WERI-Rb-1 (cell line): ENCODE results near the gene BCAP31.

Experiments
- DNase-seq: peaks from one replicate; pipeline ENCODE4 v3.0.0-alpha.2; 2020
- H3K27ac ChIP-seq: fragments of 250-450 bp; sonication (Bioruptor Pico); 2 replicates; pipeline ENCODE4 v1.5.1; 2020; ENCODE audit warnings: mild to moderate bottlenecking, moderate library complexity
- H3K27me3 ChIP-seq: fragments of 250-450 bp; sonication (Bioruptor Pico); 2 replicates; pipeline ENCODE4 v1.5.1; 2021; ENCODE audit warnings: mild to moderate bottlenecking, low read depth, moderate library complexity; ENCODE audit not compliant: insufficient read depth, severe bottlenecking
- H3K36me3 ChIP-seq: fragments of 250-450 bp; sonication (Bioruptor Pico); 2 replicates; pipeline ENCODE4 v1.5.1; 2020; ENCODE audit warnings: mild to moderate bottlenecking, moderate library complexity
- H3K4me3 ChIP-seq: 2 replicates; pipeline ENCODE4 v1.5.1; 2011; ENCODE audit warnings: low read depth, mild to moderate bottlenecking, control low read depth, low read length
- H3K9me3 ChIP-seq: fragments of 250-450 bp; sonication (Bioruptor Pico); 2 replicates; pipeline ENCODE4 v1.5.1; 2021; ENCODE audit warnings: mild to moderate bottlenecking, moderate library complexity; ENCODE audit not compliant: severe bottlenecking
- TF ChIP-seq, protein P1 (sequence below): IDR thresholded peaks from 2 replicates; pipeline ENCODE4 v1.5.1; 2011; ENCODE audit warnings: low read depth, mild to moderate bottlenecking, control low read depth, inconsistent platforms, low read length

Gene BCAP31

DNA sequence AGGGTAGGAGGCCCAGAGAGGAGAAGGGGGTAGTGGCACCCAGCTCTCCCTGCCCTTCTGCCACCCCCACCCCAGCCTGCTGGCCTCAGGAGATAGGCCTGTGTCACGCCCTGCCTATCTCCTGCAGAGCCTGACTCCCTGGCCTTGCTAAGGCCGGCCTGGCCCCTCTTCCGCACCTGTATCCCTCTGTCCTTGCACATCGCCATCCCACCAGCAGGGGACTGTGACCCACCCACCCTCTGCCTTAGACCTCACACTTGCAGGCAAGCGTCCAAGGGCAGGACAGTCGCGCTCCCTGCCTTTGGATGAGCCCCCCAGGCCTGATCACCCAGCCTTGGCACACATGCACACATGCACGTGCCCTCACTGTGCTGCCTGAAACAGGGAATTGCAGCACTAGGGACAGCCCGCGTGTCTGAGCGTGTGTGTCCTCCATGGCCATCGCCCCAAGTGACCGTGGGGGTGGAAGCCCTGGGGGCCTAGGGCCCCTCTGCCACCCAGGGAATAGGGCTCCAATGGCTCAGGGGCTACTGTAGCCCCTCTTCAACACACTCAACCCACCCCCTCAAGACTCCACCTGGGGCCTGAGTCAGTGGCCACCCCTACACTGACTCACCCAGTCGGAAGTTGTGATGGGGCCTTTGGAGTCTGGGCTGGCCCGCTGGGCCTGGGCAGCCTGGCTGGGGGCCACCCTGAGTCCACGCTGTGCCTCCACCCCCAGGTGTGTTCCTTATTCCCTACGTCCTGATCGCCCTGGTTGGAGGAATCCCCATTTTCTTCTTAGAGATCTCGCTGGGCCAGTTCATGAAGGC lies 34.3 kb downstream of the BCAP31 start:
- peak; percentile 69 for DNase-seq
- peak overlapping the region; percentile 14; the same call in 1 of the 2 replicates for H3K27ac ChIP-seq
- peaks cover 8% of the 10 kb centered on the region for H3K27me3 ChIP-seq
- TF ChIP-seq, protein P1, sequence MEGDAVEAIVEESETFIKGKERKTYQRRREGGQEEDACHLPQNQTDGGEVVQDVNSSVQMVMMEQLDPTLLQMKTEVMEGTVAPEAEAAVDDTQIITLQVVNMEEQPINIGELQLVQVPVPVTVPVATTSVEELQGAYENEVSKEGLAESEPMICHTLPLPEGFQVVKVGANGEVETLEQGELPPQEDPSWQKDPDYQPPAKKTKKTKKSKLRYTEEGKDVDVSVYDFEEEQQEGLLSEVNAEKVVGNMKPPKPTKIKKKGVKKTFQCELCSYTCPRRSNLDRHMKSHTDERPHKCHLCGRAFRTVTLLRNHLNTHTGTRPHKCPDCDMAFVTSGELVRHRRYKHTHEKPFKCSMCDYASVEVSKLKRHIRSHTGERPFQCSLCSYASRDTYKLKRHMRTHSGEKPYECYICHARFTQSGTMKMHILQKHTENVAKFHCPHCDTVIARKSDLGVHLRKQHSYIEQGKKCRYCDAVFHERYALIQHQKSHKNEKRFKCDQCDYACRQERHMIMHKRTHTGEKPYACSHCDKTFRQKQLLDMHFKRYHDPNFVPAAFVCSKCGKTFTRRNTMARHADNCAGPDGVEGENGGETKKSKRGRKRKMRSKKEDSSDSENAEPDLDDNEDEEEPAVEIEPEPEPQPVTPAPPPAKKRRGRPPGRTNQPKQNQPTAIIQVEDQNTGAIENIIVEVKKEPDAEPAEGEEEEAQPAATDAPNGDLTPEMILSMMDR, result peak; percentile 65
- peaks cover 43% of the 10 kb centered on the region for H3K36me3 ChIP-seq
- no peaks in the 10 kb centered on the region for H3K9me3 ChIP-seq
- peak overlapping the region; percentile 47 for H3K4me3 ChIP-seq

DNA sequence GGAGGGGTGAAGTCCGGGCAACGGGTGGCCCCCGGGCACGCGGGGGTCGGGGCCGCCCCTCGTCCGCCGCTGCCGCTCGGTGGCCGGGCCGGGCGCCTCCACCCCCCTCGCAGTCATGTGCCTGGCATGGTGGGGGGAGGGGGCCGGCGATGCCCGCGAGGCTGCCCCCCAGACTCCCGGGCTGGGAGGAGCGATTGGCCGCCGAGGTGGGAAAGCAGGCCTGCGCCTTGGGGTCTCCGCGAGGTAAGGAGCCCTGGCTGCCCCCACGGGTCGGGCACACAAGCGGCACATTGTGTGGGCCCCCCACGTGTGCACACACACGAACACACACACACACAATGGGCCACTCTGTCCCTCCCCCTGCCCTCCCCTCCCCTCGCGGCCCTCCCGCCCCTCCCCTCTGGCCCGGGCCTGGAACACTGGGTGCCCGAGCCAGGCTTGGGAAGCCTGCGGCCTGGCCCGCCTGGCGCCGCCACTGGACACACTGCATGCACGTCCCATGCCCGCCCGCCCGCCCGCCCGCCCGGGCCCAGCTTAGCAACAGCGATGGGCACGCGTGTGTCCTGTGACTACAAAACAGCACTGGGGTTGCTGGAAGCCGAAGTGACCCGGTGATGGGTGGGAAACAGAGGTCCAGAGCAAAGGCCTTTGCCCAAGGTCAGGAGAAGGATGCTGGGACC lies 35.1 kb downstream of the BCAP31 start:
- TF ChIP-seq, protein P1, result no peak
- Histone ChIP-seq H3K4me3 (peak overlapping the region; percentile 53), H3K36me3 (peaks cover 42% of the 10 kb centered on the region), H3K27me3 (peaks cover 8% of the 10 kb centered on the region), H3K9me3 (no peaks in the 10 kb centered on the region), H3K27ac (peak overlapping the region; percentile 69)
- no peak for DNase-seq

DNA sequence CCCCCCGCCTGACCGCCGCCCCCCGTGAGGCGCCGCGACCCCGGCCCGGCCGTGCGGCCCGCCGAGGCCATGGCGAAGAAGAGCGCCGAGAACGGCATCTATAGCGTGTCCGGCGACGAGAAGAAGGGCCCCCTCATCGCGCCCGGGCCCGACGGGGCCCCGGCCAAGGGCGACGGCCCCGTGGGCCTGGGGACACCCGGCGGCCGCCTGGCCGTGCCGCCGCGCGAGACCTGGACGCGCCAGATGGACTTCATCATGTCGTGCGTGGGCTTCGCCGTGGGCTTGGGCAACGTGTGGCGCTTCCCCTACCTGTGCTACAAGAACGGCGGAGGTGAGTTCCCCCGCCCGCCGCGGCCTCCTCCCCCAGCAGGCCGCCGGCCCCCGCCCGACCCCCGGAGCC lies 35.7 kb downstream of the BCAP31 start:
- Histone ChIP-seq H3K36me3 (peaks cover 44% of the 10 kb centered on the region), H3K9me3 (peaks cover 5% of the 10 kb centered on the region), H3K4me3 (peak overlapping the region; percentile 53), H3K27ac (no peak overlapping the region), H3K27me3 (peaks cover 8% of the 10 kb centered on the region)
- TF ChIP-seq, protein P1, result no peak
- DNase-seq, result no peak

DNA sequence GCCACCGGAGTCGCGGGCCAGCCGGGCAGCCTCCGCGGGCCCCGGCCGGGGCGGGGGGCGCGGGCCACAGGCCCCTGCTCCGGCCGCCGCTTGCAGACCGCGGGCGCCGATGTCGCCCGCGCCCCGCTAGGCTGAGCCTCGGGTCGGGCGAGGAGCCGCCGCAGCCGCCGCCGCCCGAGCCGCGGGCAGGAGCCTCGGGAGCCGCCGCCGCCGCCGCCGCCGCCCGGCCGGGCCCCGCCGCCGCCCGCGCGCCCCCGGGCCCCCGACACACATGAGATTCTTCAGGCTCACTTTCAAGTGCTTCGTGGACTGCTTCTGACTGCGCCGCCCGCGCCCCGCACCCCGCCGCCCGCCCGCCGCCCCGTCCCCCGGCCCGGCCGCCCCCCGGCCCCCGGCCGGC lies 36.1 kb downstream of the BCAP31 start:
- no peak overlapping the region for H3K27ac ChIP-seq
- peaks cover 8% of the 10 kb centered on the region for H3K27me3 ChIP-seq
- TF ChIP-seq, protein P1, result no peak
- H3K9me3 ChIP-seq, result peaks cover 10% of the 10 kb centered on the region
- H3K36me3 ChIP-seq, result peaks cover 42% of the 10 kb centered on the region
- H3K4me3 ChIP-seq, result no peak overlapping the region
- no peak for DNase-seq

DNA sequence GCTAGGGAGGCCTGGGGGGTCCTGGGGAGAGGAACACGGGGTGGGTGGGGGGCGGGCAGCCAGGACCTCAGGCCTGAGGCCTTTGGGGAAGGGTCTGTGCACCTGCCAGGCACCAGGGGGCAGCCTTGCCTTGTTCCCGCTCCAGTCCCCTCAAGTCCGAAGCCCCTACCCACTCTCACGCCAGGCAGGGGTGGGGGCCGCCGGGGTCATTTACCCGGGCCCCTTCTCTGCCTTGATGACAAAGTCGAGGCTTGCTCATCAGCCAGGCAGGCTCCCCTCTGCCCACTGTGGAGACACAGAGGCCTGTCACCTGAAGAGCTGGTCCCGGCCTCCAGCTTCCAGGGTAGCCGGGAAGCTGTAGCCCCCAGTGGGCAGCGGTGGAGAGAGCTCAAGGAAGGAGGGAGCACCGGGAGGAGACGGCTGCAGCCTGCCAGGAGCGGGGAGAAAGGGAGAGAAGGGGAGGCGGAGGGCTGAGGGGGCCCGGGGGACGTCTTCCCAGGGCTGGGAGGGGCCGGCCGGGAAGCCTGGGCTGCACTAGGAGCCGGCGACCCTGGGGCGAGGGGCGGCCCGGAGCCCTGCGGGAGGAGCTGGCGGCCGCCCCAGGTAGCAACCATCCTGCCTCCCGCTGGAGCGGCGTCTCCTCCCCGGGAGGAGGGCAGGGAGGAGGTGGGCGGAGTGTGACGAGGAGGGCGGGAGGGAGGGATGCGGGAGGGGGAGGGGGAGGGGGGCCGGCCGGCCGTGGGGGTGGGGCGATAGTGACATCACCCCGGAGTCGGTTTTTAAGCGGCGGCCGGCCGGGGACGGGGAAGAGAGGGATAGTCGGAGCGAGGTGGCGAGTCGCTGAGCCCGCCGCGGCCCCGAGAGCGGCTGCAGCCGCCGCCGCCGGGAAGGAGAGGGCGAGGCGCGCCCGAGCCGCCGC lies 36.8 kb downstream of the BCAP31 start, which contains the start of gene SLC6A8:
TSS of gene SLC6A8 (plus strand) at position 806 of the 919 bp plus-strand sequence. CDS start 649 bp downstream, outside the sequence.
- Histone ChIP-seq H3K27me3 (peaks cover 8% of the 10 kb centered on the region), H3K9me3 (peaks cover 10% of the 10 kb centered on the region), H3K36me3 (peaks cover 39% of the 10 kb centered on the region), H3K27ac (peak within 1 kb of the TSS; percentile 99), H3K4me3 (peak within 1 kb of the TSS; percentile 64)
- peak; percentile 91 for DNase-seq
- TF ChIP-seq, protein P1, result peak; percentile 70
